Panc1 (cell line): Measurements from ENCODE around the gene NFKBIZ. TPM values are rescaled to one million over a fixed set of nuclear protein-coding genes. Genes with fewer than 3 reads are reported as not detected.

Experiments used
- ATAC-seq: fragments of 200-7000 bp; cut with Tn5 transposase; 2 replicates; pipeline ENCODE4 v1.9.1; 2020; ENCODE audit warnings: mild to moderate bottlenecking, moderate library complexity
- BruUV-seq: library from RNA; stranded (reverse); fragments of 400-500 nt; replicated peaks from 2 replicates; lab custom pipeline; 2021; lab: Mats Ljungman, UMichigan
- CTCF ChIA-PET: fragments of 300-600 bp; sonication (Branson Sonifier 250); formaldehyde crosslinking; loops from one replicate; lab custom pipeline; 2022; ENCODE audit warnings: antibody characterized with exemption; lab: Charles Lee
- POLR2A ChIA-PET: fragments of 300-600 bp; sonication (Branson Sonifier 250); formaldehyde crosslinking; loops from one replicate; lab custom pipeline; 2022; ENCODE audit warnings: antibody characterized with exemption; lab: Charles Lee
- DNase-seq: peaks from one replicate; pipeline ENCODE4 v3.0.0-alpha.2; 2010; ENCODE audit warnings: low read depth, low spot score
- H3K27ac ChIP-seq: 2 replicates; pipeline ENCODE4 v1.5.1; 2011; ENCODE audit warnings: mild to moderate bottlenecking, low read length, inconsistent platforms
- H3K27me3 ChIP-seq: fragments of 200-500 bp; sonication (Bioruptor generic); 2 replicates; pipeline ENCODE4 v1.6.0; 2014; ENCODE audit warnings: low read length, inconsistent platforms; ENCODE audit not compliant: control insufficient read depth, insufficient read depth
- H3K36me3 ChIP-seq: fragments of 200-500 bp; sonication (Bioruptor generic); 2 replicates; pipeline ENCODE4 v1.5.1; 2014; ENCODE audit warnings: inconsistent platforms, mild to moderate bottlenecking, low read length, moderate library complexity; ENCODE audit not compliant: control insufficient read depth, insufficient read depth
- H3K4me1 ChIP-seq: 2 replicates; pipeline ENCODE4 v1.5.1; 2011; ENCODE audit warnings: inconsistent platforms, mild to moderate bottlenecking, low read length, moderate library complexity; ENCODE audit not compliant: control insufficient read depth, insufficient read depth
- H3K4me3 ChIP-seq, 2 experiments: 2 replicates each; pipeline ENCODE4 v1.5.1; 2011 to 2012; ENCODE audit warnings: low read depth in 2 of 2, low read length in 2 of 2, mild to moderate bottlenecking in 2 of 2, inconsistent platforms in 1 of 2, moderate library complexity in 1 of 2
- H3K9me3 ChIP-seq: fragments of 200-500 bp; sonication (Bioruptor generic); 2 replicates; pipeline ENCODE4 v1.5.1; 2014; ENCODE audit warnings: low read depth, mild to moderate bottlenecking, inconsistent platforms, low read length, moderate library complexity; ENCODE audit not compliant: control insufficient read depth, insufficient read depth
- POLR2AphosphoS5 ChIP-seq: IDR thresholded peaks from 2 replicates; pipeline ENCODE4 v1.6.1; 2012; ENCODE audit warnings: mild to moderate bottlenecking, low read depth, low read length, moderate library complexity
- SIN3A ChIP-seq: IDR thresholded peaks from 2 replicates; pipeline ENCODE4 v1.6.1; 2012; ENCODE audit warnings: low read depth, mild to moderate bottlenecking, low read length, moderate library complexity, borderline replicate concordance; ENCODE audit not compliant: insufficient read depth
- TCF7L2 ChIP-seq: IDR thresholded peaks from 2 replicates; pipeline ENCODE4 v1.6.1; 2011; ENCODE audit warnings: mild to moderate bottlenecking, low read depth, low read length, inconsistent platforms
- in situ Hi-C: cut with HindIII; loops from 2 replicates; pipeline ENCODE4 v1.10.0; 2016; ENCODE audit warnings: low sequenced_read_pairs, low pct_unique_long_range_greater_than_20kb
- intact Hi-C: fragments of 100-400 bp; cut with micrococcal nuclease; formaldehyde crosslinking; loops from one replicate; pipeline ENCODE4 v1.10.0; 2022; ENCODE audit not compliant: unreplicated experiment
- total RNA-seq: library from RNA; stranded (reverse); gene quantifications from one replicate; pipeline ENCODE4 v1.2.1, GENCODE V29; 2021; ENCODE audit not compliant: unreplicated experiment
- TF ChIP-seq, protein P1 (sequence below): fragments of 450-650 bp; IDR thresholded peaks from 2 replicates; pipeline ENCODE4 v1.5.1; 2017; ENCODE audit warnings: mild to moderate bottlenecking
- TF ChIP-seq, protein P2 (sequence below), 2 experiments: IDR thresholded peaks; 2 replicates each; pipeline ENCODE4 v1.6.1; 2011 to 2012; ENCODE audit warnings: low read depth in 2 of 2, control low read depth in 1 of 2, low read length in 1 of 2, mild to moderate bottlenecking in 1 of 2, moderate library complexity in 1 of 2; ENCODE audit not compliant: insufficient read depth in 1 of 2

NFKBIZ gene
- total RNA-seq, 1 experiment from 2014 or later = 17.4 TPM

DNA sequence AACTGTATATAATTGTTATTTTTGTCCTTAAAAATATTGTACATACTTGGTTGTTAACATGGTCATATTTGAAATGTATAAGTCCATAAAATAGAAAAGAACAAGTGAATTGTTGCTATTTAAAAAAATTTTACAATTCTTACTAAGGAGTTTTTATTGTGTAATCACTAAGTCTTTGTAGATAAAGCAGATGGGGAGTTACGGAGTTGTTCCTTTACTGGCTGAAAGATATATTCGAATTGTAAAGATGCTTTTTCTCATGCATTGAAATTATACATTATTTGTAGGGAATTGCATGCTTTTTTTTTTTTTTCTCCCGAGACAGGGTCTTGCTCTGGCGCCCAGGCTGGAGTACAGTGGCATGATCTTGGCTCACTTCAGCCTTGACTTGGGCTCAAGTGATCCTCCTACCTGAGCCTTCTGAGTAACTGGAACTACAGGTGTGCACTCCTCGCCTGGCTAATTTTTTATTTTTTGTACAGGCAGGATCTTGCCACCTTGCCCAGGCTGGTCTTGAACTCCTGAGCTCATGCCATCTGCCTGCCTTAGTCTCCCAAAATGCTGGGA, 10.7 kb downstream of the NFKBIZ start:
- Histone ChIP-seq H3K9me3 (no peaks in the 10 kb centered on the region), H3K4me3 (no peak overlapping the region), H3K27ac (no peak overlapping the region), H3K27me3 (no peaks in the 10 kb centered on the region), H3K4me1 (no peaks in the 10 kb centered on the region), H3K36me3 (peaks cover 48% of the 10 kb centered on the region)
- BruUV-seq = no TSS peak
- in situ Hi-C loops (no loop called here), intact Hi-C loops (no loop called here)
- POLR2A ChIA-PET = no interaction called here
- TF ChIP-seq SIN3A = no peak
- TF ChIP-seq, protein P1, sequence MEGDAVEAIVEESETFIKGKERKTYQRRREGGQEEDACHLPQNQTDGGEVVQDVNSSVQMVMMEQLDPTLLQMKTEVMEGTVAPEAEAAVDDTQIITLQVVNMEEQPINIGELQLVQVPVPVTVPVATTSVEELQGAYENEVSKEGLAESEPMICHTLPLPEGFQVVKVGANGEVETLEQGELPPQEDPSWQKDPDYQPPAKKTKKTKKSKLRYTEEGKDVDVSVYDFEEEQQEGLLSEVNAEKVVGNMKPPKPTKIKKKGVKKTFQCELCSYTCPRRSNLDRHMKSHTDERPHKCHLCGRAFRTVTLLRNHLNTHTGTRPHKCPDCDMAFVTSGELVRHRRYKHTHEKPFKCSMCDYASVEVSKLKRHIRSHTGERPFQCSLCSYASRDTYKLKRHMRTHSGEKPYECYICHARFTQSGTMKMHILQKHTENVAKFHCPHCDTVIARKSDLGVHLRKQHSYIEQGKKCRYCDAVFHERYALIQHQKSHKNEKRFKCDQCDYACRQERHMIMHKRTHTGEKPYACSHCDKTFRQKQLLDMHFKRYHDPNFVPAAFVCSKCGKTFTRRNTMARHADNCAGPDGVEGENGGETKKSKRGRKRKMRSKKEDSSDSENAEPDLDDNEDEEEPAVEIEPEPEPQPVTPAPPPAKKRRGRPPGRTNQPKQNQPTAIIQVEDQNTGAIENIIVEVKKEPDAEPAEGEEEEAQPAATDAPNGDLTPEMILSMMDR = no peak
- no peak for TF ChIP-seq TCF7L2
- TF ChIP-seq POLR2AphosphoS5 = no peak
- TF ChIP-seq, protein P2, sequence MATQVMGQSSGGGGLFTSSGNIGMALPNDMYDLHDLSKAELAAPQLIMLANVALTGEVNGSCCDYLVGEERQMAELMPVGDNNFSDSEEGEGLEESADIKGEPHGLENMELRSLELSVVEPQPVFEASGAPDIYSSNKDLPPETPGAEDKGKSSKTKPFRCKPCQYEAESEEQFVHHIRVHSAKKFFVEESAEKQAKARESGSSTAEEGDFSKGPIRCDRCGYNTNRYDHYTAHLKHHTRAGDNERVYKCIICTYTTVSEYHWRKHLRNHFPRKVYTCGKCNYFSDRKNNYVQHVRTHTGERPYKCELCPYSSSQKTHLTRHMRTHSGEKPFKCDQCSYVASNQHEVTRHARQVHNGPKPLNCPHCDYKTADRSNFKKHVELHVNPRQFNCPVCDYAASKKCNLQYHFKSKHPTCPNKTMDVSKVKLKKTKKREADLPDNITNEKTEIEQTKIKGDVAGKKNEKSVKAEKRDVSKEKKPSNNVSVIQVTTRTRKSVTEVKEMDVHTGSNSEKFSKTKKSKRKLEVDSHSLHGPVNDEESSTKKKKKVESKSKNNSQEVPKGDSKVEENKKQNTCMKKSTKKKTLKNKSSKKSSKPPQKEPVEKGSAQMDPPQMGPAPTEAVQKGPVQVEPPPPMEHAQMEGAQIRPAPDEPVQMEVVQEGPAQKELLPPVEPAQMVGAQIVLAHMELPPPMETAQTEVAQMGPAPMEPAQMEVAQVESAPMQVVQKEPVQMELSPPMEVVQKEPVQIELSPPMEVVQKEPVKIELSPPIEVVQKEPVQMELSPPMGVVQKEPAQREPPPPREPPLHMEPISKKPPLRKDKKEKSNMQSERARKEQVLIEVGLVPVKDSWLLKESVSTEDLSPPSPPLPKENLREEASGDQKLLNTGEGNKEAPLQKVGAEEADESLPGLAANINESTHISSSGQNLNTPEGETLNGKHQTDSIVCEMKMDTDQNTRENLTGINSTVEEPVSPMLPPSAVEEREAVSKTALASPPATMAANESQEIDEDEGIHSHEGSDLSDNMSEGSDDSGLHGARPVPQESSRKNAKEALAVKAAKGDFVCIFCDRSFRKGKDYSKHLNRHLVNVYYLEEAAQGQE (IDR thresholded peaks at IDR 0.05; ENCODE audit: insufficient read depth in 1 of 2, low read depth in 2 of 2, low read length in 1 of 2) = no peak
- DNase-seq = no peak
- ATAC-seq = no peak
- CTCF ChIA-PET = no interaction called here

DNA sequence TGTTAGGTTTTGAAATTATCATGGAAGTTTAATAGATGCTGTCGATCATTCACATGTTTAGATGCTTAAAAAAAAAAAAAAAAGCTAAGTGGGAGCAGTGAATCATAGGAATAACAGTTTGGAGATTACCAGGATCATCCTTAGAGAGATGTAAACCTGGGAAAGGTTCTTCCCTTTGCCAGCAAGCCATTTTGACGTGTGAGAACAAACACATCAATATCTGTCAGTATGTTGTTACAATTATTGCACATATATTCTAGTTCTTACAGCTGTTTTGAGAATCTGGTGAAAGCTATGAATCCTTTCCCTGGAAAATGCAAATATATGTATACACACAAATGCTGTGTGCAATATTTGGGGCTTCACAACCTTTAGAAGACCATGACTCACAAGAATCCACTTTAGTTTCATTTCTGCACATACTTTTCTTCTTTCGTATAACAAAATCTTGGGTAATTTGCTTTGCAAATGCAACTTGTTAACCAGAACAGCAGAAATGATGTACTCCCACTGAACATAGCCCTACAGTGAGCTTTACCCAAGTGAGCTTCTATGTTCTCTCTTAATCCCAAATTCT, 12.0 kb downstream of the NFKBIZ start:
- no peaks in the 10 kb centered on the region for H3K9me3 ChIP-seq
- peaks cover 38% of the 10 kb centered on the region for H3K36me3 ChIP-seq
- peaks cover 8% of the 10 kb centered on the region; the same call in 1 of the 2 replicates for H3K4me1 ChIP-seq
- no peak overlapping the region for H3K4me3 ChIP-seq
- CTCF ChIA-PET = no interaction called here
- POLR2A ChIA-PET = interaction anchor here (0.7 to 0.8 kb wide), 2 partner anchors 12 to 75 kb away, joined by 4 to 7 read pairs; partner anchors contain the start of gene NFKBIZ
- TF ChIP-seq TCF7L2 (no peak), SIN3A (no peak), POLR2AphosphoS5 (no peak)
- TF ChIP-seq, protein P1 = no peak
- TF ChIP-seq, protein P2 (IDR thresholded peaks at IDR 0.05; ENCODE audit: insufficient read depth in 1 of 2, low read depth in 2 of 2, low read length in 1 of 2) = no peak
- DNase-seq = no peak
- intact Hi-C loops (no loop called here), in situ Hi-C loops (no loop called here)
- no peak overlapping the region for H3K27ac ChIP-seq
- ATAC-seq = no peak
- no peaks in the 10 kb centered on the region for H3K27me3 ChIP-seq
- no TSS peak for BruUV-seq
